Fibroblast of lung (primary cell): ENCODE results near the gene CSE1L.

Experiments used
- EZH2 ChIP-seq: IDR thresholded peaks from 2 replicates; pipeline ENCODE4 v1.5.1; 2012; ENCODE audit warnings: low read length, control low read depth, mild to moderate bottlenecking; ENCODE audit errors: missing control alignments
- TF ChIP-seq, protein P1 (sequence below), 2 donors: IDR thresholded peaks in 1 of 2; conservative IDR thresholded peaks in 1 of 2; 1 replicate in 1 of 2; 2 replicates in 1 of 2; pipeline ENCODE4 v1.5.1; 2011 to 2012; ENCODE audit warnings: low read length in 2 of 2, control low read depth in 1 of 2, inconsistent platforms in 1 of 2, low read depth in 1 of 2, mild to moderate bottlenecking in 1 of 2

DNA sequence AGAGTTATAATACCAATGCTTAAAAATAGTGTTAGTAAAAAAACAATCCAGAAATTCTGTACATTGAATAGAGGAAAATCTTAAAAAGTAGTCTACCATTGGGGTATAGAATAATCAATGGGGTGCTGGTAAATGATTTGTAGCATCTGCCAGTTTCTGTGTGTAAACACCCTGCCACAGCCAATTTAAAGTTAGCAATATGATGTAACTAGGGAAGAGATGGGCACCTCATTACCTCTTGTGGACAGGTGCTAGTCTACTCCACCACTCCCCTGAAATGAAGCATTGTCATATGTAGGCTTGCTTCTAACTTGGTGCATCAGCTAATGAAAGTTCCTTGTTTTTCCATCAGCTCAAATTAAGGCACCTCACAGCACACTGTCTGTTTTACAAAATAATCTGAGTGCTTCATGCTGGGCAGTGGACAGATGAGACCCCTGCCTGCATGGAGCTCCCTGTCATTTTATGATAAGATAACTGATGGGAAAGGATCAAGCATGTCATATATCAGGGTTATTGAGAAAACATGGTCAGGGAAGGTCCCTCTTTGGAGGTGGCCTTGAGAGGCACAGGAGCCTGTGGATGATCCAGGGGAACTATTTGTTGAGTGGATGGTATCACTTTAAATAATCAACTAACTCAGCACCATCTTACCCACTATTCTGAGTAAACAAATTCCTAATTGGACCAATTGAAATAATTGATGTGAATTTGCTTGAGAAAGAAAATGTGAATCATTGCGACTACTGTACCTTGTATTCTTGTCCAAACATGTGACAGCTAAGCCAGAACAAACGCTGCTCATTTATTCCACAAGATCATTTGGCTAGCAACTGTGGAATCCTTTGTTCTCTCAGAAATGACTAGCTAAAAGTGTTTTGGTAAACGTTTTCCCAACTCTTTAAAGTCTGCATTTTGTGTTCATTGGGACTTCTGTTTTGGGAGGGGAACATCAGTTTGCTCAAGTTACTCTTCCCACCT, 45.9 kb upstream of the CSE1L start:
- TF ChIP-seq, protein P1, sequence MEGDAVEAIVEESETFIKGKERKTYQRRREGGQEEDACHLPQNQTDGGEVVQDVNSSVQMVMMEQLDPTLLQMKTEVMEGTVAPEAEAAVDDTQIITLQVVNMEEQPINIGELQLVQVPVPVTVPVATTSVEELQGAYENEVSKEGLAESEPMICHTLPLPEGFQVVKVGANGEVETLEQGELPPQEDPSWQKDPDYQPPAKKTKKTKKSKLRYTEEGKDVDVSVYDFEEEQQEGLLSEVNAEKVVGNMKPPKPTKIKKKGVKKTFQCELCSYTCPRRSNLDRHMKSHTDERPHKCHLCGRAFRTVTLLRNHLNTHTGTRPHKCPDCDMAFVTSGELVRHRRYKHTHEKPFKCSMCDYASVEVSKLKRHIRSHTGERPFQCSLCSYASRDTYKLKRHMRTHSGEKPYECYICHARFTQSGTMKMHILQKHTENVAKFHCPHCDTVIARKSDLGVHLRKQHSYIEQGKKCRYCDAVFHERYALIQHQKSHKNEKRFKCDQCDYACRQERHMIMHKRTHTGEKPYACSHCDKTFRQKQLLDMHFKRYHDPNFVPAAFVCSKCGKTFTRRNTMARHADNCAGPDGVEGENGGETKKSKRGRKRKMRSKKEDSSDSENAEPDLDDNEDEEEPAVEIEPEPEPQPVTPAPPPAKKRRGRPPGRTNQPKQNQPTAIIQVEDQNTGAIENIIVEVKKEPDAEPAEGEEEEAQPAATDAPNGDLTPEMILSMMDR (conservative IDR thresholded peaks at IDR 0.05 in 1 of 2, IDR thresholded peaks at IDR 0.05 in 1 of 2; ENCODE audit: low read depth in 1 of 2, low read length in 2 of 2) = no peak
- TF ChIP-seq EZH2 = no peak
